ENCODE results near the gene PJVK. TPM values are rescaled to one million over a fixed set of nuclear protein-coding genes. Genes with fewer than 3 reads are reported as not detected.

Gene PJVK
- total and polyA plus RNA-seq, 2 of the 13 experiments (the other 11 are each of a cell fraction or from before 2014, with no cell fraction given) = 1.2 to 2.6 TPM

DNA sequence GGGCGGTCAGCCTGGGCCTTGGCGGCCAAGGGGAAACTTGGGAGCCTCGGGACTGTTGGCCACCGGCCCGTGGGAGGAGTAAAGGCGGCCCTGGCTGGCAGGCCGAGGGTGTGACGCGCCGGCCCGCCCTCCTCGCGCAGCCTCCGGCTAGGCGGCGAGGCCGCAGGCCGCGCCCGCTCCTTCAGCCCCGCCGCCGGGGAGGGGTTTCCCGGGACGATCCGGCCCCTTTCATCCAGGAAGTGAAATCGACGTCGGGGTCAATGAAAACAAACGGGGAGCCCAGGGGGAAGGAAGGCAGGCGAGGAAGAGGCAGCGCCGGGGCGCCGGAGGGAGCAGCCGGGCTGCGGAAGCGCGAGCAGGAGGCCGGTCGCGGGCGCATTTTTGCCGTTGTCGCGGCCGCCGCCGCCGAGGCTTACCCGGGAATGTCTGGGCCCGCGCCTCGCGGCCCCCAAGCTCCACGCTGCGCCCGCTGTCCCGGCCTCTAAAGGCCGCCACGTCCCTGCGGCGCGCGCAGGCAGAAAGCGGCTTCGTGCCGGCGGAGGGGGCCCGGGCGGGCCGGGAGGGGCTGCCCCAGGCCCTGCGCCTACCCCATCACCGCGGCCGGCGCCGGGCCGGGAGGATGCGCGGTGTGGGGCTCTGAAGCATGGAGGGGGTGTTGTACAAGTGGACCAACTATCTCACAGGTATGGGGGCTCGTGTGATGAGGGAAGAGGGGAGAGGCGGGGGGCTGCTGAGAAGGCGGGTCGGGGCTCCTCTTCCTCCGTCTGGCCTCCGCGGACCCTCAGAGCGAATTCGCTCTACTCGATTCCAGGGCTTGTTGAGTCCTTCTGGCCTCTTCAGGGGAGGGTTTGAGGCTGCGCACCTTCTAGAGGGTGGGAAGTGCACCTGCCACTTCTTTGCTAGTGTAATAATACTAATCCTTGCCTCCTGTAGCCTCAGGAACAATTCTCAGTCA lies 29.3 kb downstream of the PJVK start, which contains the start of gene PLEKHA3:
Gene PLEKHA3, plus strand, starts transcription at position 231 of the 955 bp plus-strand sequence. Its CDS starts 413 bp downstream, at position 644.
- whole genome bisulfite sequencing (ENCODE audit: low lambda C conversion rate) = 3% methylated on average over 40 of the region's 92 CpGs
- H3K9me3 ChIP-seq (ENCODE audit: low read length) = no peaks in the 10 kb centered on the region
- FAIRE-seq (no peak), ATAC-seq (peak; percentile 93), DNase-seq (ENCODE audit: low spot score) (peak; percentile 95)
- H3K79me2 ChIP-seq (ENCODE audit: insufficient read depth, low read length) = peaks cover 62% of the 10 kb centered on the region
- H3K36me3 ChIP-seq (replicated peaks in 1 of 2; ENCODE audit: control insufficient read depth in 1 of 2, insufficient read depth in 2 of 2, low read length in 2 of 2) = peaks cover 0 to 3% of the 10 kb centered on the region in 2 experiments; a peak in 2 of 5 replicates
- no TSS peak for BruUV-seq (replicated peaks)
- H3K4me1 ChIP-seq (ENCODE audit: insufficient read depth, low read length) = peaks cover 57% of the 10 kb centered on the region
- H3K27me3 ChIP-seq (ENCODE audit: control insufficient read depth in 1 of 2, insufficient read depth in 2 of 2, low read length in 2 of 2) = no peaks in the 10 kb centered on the region; a peak in 1 of 5 replicates
- H3K4me3 ChIP-seq (replicated peaks in 1 of 3; ENCODE audit: insufficient read depth in 1 of 3, low read depth in 2 of 3, low read length in 3 of 3) = peak within 1 kb of the TSS; percentile 80 to 91 (median 82)
- peak within 1 kb of the TSS; percentile 89 for H3K27ac ChIP-seq (ENCODE audit: extremely low read length, insufficient read depth, low read length)
- POLR2A ChIA-PET = interaction anchor here (1.0 to 4.6 kb wide), 8 partner anchors 9 to 66 kb away, joined by 3 to 74 read pairs (median 8); partner anchors contain the start of genes PJVK and PRKRA
- peak within 1 kb of the TSS; percentile 91 for H3K4me2 ChIP-seq (ENCODE audit: low read depth, low read length)
- H4K20me1 ChIP-seq (ENCODE audit: insufficient read depth, low read length) = peaks cover 9% of the 10 kb centered on the region; the same call in 1 of the 2 replicates
- peak within 1 kb of the TSS; percentile 55 for H2AFZ ChIP-seq (ENCODE audit: low read length)
- intact Hi-C loops (cut with micrococcal nuclease; ENCODE audit: unreplicated experiment) (loop anchor here (2.0 kb wide), 1 partner anchor 42 kb away; no protein-coding TSS in a partner anchor), in situ Hi-C loops (cut with HindIII; ENCODE audit: extremely low pct_ligation_motif_present, low pct_unique_long_range_greater_than_20kb) (no loop called here)
- peak within 1 kb of the TSS; percentile 86 for H3K9ac ChIP-seq (ENCODE audit: insufficient read depth, low read depth, low read length)
- CTCF ChIA-PET (ENCODE audit: low intra/inter-chr PET ratio, low total read pairs) = no interaction called here
- TF ChIP-seq ZFP62 (CRISPR knock-in tag; IDR thresholded peaks at IDR 0.05) = no peak
- TF ChIP-seq ZNF678 (CRISPR knock-in tag; IDR thresholded peaks at IDR 0.05) = no peak
- TF ChIP-seq GATA4 (IDR thresholded peaks at IDR 0.05; ENCODE audit: borderline replicate concordance, low read depth) = no peak
- no peak for TF ChIP-seq MYNN (CRISPR knock-in tag; IDR thresholded peaks at IDR 0.05; ENCODE audit: low read depth)
- no peak for TF ChIP-seq PAWR (CRISPR knock-in tag; IDR thresholded peaks at IDR 0.05; ENCODE audit: borderline replicate concordance)
- TF ChIP-seq, protein P1, sequence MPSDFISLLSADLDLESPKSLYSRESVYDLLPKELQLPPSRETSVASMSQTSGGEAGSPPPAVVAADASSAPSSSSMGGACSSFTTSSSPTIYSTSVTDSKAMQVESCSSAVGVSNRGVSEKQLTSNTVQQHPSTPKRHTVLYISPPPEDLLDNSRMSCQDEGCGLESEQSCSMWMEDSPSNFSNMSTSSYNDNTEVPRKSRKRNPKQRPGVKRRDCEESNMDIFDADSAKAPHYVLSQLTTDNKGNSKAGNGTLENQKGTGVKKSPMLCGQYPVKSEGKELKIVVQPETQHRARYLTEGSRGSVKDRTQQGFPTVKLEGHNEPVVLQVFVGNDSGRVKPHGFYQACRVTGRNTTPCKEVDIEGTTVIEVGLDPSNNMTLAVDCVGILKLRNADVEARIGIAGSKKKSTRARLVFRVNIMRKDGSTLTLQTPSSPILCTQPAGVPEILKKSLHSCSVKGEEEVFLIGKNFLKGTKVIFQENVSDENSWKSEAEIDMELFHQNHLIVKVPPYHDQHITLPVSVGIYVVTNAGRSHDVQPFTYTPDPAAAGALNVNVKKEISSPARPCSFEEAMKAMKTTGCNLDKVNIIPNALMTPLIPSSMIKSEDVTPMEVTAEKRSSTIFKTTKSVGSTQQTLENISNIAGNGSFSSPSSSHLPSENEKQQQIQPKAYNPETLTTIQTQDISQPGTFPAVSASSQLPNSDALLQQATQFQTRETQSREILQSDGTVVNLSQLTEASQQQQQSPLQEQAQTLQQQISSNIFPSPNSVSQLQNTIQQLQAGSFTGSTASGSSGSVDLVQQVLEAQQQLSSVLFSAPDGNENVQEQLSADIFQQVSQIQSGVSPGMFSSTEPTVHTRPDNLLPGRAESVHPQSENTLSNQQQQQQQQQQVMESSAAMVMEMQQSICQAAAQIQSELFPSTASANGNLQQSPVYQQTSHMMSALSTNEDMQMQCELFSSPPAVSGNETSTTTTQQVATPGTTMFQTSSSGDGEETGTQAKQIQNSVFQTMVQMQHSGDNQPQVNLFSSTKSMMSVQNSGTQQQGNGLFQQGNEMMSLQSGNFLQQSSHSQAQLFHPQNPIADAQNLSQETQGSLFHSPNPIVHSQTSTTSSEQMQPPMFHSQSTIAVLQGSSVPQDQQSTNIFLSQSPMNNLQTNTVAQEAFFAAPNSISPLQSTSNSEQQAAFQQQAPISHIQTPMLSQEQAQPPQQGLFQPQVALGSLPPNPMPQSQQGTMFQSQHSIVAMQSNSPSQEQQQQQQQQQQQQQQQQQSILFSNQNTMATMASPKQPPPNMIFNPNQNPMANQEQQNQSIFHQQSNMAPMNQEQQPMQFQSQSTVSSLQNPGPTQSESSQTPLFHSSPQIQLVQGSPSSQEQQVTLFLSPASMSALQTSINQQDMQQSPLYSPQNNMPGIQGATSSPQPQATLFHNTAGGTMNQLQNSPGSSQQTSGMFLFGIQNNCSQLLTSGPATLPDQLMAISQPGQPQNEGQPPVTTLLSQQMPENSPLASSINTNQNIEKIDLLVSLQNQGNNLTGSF (CRISPR knock-in tag; IDR thresholded peaks at IDR 0.05) = no peak
- no peak for TF ChIP-seq ZBTB1 (CRISPR knock-in tag; IDR thresholded peaks at IDR 0.05; ENCODE audit: borderline replicate concordance)
- peak; percentile 71; the same call in 1 of the 2 replicates for TF ChIP-seq ZNF160 (CRISPR knock-in tag; IDR thresholded peaks at IDR 0.05)
- no peak for TF ChIP-seq ZNF234 (CRISPR knock-in tag; conservative IDR thresholded peaks at IDR 0.05)
- TF ChIP-seq CENPX (CRISPR knock-in tag; IDR thresholded peaks at IDR 0.05) = no peak
- peak; percentile 84; the same call in 1 of the 2 replicates for TF ChIP-seq ZFP90 (CRISPR knock-in tag; IDR thresholded peaks at IDR 0.05; ENCODE audit: borderline replicate concordance)
- TF ChIP-seq, protein P2, sequence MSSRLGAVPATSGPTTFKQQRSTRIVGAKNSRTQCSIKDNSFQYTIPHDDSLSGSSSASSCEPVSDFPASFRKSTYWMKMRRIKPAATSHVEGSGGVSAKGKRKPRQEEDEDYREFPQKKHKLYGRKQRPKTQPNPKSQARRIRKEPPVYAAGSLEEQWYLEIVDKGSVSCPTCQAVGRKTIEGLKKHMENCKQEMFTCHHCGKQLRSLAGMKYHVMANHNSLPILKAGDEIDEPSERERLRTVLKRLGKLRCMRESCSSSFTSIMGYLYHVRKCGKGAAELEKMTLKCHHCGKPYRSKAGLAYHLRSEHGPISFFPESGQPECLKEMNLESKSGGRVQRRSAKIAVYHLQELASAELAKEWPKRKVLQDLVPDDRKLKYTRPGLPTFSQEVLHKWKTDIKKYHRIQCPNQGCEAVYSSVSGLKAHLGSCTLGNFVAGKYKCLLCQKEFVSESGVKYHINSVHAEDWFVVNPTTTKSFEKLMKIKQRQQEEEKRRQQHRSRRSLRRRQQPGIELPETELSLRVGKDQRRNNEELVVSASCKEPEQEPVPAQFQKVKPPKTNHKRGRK (CRISPR knock-in tag; IDR thresholded peaks at IDR 0.05) = no peak
- TF ChIP-seq, protein P3, sequence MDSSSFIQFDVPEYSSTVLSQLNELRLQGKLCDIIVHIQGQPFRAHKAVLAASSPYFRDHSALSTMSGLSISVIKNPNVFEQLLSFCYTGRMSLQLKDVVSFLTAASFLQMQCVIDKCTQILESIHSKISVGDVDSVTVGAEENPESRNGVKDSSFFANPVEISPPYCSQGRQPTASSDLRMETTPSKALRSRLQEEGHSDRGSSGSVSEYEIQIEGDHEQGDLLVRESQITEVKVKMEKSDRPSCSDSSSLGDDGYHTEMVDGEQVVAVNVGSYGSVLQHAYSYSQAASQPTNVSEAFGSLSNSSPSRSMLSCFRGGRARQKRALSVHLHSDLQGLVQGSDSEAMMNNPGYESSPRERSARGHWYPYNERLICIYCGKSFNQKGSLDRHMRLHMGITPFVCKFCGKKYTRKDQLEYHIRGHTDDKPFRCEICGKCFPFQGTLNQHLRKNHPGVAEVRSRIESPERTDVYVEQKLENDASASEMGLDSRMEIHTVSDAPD (CRISPR knock-in tag; IDR thresholded peaks at IDR 0.05) = no peak
- 0 out of 2 replicates have a peak, but pooled peaks have one; percentile 23 for TF ChIP-seq FOXK1 (CRISPR knock-in tag; IDR thresholded peaks at IDR 0.05; ENCODE audit: borderline replicate concordance, low read depth)
